Heart left ventricle (tissue), 13 donors: ENCODE data around the gene ZNF451.
"Not testable (repeated sequence)": the region's sequence is repeated elsewhere in the genome, so short reads cannot be mapped to it uniquely, and the experiment has no call there.

Experiments
- CTCF ChIP-seq, 12 donors: fragments of 200-600 bp; sonication (generic) in 4 of 12; IDR thresholded peaks; one replicate each; pipeline versions ENCODE4 v1.5.0 to v1.8.0; 2018 to 2022; ENCODE audit warnings: antibody characterized with exemption in 12 of 12, mild to moderate bottlenecking in 5 of 12
- POLR2A ChIP-seq, 2 donors: fragments of 450-650 bp; IDR thresholded peaks; one replicate each; pipeline ENCODE4 v1.6.1; 2017; ENCODE audit warnings: antibody characterized with exemption in 2 of 2, mild to moderate bottlenecking in 2 of 2, moderate library complexity in 2 of 2
- donor health status: ischemic (EF 13 %, LVEDD 7.1; RV severe dilation, severe dysfunction).
- donor health status: DM: no; HTN: yes; CAD: no.
- donor health status: DM: no; HTN: no; CAD: no.
- donor health status: ischemic (EF 25% LVEDD 6.9; RV normal size, moderate dysfunction).
- donor health status: ischemic (EF 25% LVEDD 5.7; RV mildly dilated, moderate dysfunction).
- donor health status: ischemic (EF 35%, LVEDD 5.7; RV mildly dilated, moderate dysfunction).
- donor health status: nonischemic (EF 11% LVEDD 7.7; RV severe dilation, severe dysfunction).
- donor health status: DM: yes; HTN: yes; CAD: no.
- donor health status: PGD.
- donor health status: ischemic (EF 29% LVEDD 5.4; RV normal size, mild dysfunction).
- donor health status: nonischemic (EF 23%, LVEDD 6.1; RV moderate dilation, normal function).

GRCh38 chr6:57046332-57047256 is 43.4 kb upstream of the ZNF451 start, which contains the start of gene KIAA1586:
- not testable (repeated sequence) for TF ChIP-seq CTCF (IDR thresholded peaks at IDR 0.05)
- TF ChIP-seq POLR2A (IDR thresholded peaks at IDR 0.05) = peak in 1 of 2 donors; percentile 57
